Skeletal muscle satellite cell (primary cell): Measurements from ENCODE around the gene CDK2AP2.

Source experiments
- H3K27me3 ChIP-seq: 2 replicates; pipeline ENCODE4 v1.7.0; 2013; ENCODE audit warnings: low read length; ENCODE audit not compliant: control insufficient read depth, insufficient read depth
- H3K36me3 ChIP-seq: 2 replicates; pipeline ENCODE4 v1.7.0; 2013; ENCODE audit warnings: mild to moderate bottlenecking, control low read depth, low read length; ENCODE audit not compliant: insufficient read depth
- H3K4me1 ChIP-seq: 2 replicates; pipeline ENCODE4 v1.7.0; 2013; ENCODE audit warnings: low read length; ENCODE audit not compliant: control insufficient read depth, insufficient read depth
- H3K4me2 ChIP-seq: 2 replicates; pipeline ENCODE4 v1.7.0; 2013; ENCODE audit warnings: mild to moderate bottlenecking, low read length
- H3K4me3 ChIP-seq: 2 replicates; pipeline ENCODE4 v1.7.0; 2013; ENCODE audit warnings: low read length
- H3K9ac ChIP-seq: 2 replicates; pipeline ENCODE4 v1.7.0; 2013; ENCODE audit warnings: mild to moderate bottlenecking, low read depth, low read length, moderate library complexity
- H3K9me3 ChIP-seq: replicated peaks from 2 replicates; pipeline ENCODE4 v1.7.0; 2013; ENCODE audit warnings: mild to moderate bottlenecking, control low read depth, low read length

CDK2AP2 gene

DNA sequence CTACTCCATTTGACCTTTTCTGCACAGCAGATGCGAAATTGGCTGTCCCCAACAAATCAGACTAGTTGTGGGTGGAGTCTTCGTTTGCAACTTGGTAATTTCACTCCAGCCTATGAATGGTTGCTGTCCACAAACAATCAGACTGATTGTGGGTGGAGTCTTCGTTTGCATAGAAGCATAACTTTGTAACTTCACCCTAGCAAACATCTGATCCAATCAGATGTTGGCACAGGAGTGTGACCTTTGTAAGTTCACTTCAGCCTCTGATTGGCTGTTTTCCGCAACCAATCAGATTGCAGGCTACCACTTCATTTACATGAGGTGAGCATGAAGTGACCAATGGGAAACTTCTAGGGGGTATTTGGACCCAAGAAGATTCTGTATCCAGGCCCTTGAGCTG, 31.6 kb upstream of the CDK2AP2 start:
- H3K4me2 ChIP-seq = no peak overlapping the region
- H3K9ac ChIP-seq = no peak overlapping the region
- peaks cover under 1% of the 10 kb centered on the region for H3K9me3 ChIP-seq
- H3K36me3 ChIP-seq = no peaks in the 10 kb centered on the region
- H3K4me1 ChIP-seq = no peaks in the 10 kb centered on the region
- peaks cover 15% of the 10 kb centered on the region for H3K27me3 ChIP-seq
- no peak overlapping the region for H3K4me3 ChIP-seq

DNA sequence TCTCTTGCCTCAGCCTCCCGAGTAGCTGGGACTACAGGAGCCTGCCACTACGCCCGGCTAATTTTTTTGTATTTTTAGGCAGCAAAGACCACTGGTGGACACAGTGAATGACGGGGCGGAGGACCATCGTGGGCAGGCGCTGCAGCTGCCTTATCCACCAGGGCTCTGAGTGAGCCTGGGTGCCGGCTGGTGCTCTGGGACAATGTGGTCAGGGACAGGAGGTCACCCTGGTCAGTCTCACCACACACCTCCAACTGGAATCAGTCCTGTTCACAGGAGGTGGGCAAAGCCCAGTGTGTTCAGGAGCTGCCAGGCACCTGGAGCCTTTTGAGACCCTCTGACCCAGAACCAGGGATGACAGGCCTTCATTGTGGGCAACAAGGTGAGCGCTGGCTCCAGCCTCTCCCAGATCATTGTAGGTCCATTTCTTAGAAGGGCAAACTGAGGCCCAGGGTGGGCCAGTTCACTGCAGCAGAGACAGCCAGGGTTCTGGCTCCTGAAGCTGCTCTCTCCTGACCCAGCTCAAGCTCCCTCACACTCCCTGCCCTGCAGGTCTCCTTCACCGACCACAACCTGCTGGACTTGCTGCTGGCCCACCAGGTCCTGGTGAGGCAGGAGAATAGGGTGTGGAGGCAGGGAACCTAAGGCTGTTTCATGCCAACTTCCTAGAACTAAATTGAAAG, 31.0 kb upstream of the CDK2AP2 start:
- Histone ChIP-seq H3K4me1 (no peaks in the 10 kb centered on the region), H3K4me2 (no peak overlapping the region), H3K27me3 (peaks cover 14% of the 10 kb centered on the region), H3K9me3 (peaks cover 4% of the 10 kb centered on the region), H3K9ac (no peak overlapping the region), H3K4me3 (no peak overlapping the region), H3K36me3 (no peaks in the 10 kb centered on the region)

DNA sequence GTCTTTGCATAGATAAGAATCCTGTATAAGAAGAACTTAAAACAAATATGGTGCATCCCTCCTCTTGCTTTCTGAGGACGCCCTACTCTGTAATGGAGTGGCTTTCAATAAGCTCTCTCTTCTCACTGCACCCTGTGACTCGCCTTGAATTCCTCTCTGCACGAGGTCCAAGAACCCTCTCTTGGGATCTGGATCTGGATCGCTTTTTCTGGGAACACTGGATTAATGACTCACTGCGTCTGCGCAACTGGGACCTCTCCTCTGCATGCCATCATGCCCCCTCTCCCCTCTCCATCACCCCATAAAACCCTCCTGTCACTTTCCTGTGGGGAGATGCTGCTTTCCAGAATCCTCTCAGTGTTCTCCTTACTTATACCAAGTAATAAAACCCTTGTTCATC, 30.3 kb upstream of the CDK2AP2 start:
- Histone ChIP-seq H3K4me2 (no peak overlapping the region), H3K9me3 (peaks cover 11% of the 10 kb centered on the region), H3K27me3 (peaks cover 9% of the 10 kb centered on the region), H3K4me1 (no peaks in the 10 kb centered on the region), H3K4me3 (no peak overlapping the region), H3K36me3 (no peaks in the 10 kb centered on the region), H3K9ac (no peak overlapping the region)

DNA sequence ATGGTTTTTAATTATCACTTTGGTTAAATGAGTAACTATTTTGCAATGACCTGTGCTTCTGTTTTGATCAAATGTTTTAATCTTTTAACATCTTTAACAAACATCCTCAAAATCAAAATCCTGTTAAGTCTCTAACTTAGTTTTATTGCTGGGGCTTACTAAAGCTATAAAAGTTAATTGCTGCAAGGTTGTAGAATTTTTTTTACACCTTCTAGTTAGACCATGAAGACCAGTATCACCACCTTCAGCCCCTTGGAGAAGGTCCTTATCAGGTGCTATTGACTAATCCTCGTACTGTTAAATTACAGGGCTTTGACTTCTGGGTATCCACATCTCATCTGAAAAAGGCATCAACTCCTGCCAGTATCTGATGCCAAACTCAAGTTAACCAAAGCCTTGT, 27.6 kb upstream of the CDK2AP2 start:
- no peak overlapping the region for H3K4me3 ChIP-seq
- no peaks in the 10 kb centered on the region for H3K36me3 ChIP-seq
- peaks cover 3% of the 10 kb centered on the region for H3K27me3 ChIP-seq
- peaks cover 14% of the 10 kb centered on the region for H3K9me3 ChIP-seq
- H3K4me1 ChIP-seq = no peaks in the 10 kb centered on the region
- no peak overlapping the region for H3K4me2 ChIP-seq
- no peak overlapping the region for H3K9ac ChIP-seq

DNA sequence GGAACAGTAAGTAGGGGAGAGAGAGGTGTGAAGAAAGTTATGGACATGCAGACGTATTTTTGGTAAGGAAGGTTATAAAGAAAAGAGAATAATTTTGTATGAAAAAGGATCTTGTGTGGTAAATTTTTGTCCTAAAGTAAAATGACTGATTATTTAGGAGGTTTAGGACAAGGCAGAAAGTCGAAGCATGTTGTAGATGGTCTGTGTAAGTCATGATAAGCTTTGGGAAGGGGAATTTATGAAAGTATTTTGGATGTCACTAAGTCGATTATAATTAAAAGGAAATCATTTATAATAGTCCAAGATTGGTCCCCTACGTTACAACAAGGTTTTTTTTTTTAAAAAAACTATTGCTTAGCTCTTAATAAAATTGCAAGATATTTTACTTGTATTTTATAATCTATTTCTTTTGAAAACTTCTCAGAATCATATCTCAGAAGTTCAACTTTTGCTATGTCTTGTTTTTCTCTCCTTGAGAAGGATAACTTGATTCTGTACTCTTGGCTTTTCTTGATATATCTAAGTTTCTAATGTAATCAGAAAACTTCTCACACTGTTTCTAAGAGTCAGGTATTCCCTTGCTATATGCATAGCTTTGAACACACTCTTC, 26.2 kb upstream of the CDK2AP2 start:
- Histone ChIP-seq H3K9ac (no peak overlapping the region), H3K4me2 (no peak overlapping the region), H3K4me3 (no peak overlapping the region), H3K9me3 (peaks cover 14% of the 10 kb centered on the region), H3K27me3 (peaks cover 6% of the 10 kb centered on the region), H3K4me1 (no peaks in the 10 kb centered on the region), H3K36me3 (no peaks in the 10 kb centered on the region)

DNA sequence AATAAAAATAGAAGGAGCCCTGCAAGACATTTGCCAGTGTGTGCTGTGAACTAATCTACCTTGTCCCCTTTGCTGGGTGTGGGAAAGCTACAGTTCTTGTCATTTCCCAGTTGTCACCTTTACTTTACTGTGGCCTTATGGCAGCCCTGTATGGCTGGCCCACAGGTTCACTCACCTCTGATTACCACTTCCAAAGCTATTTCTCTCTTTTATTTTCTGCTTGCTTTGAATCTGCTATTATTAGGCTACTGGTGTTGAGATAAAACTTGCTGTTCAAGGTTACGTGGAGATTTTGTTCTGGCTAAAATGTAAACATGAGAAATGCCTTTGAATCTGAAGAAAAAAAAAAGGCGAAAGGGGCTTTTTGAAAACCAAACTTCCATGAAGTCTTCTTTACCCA, 24.9 kb upstream of the CDK2AP2 start:
- Histone ChIP-seq H3K27me3 (peaks cover 6% of the 10 kb centered on the region), H3K9me3 (peaks cover 14% of the 10 kb centered on the region), H3K4me3 (no peak overlapping the region), H3K9ac (no peak overlapping the region), H3K4me1 (no peaks in the 10 kb centered on the region), H3K36me3 (no peaks in the 10 kb centered on the region), H3K4me2 (no peak overlapping the region)

DNA sequence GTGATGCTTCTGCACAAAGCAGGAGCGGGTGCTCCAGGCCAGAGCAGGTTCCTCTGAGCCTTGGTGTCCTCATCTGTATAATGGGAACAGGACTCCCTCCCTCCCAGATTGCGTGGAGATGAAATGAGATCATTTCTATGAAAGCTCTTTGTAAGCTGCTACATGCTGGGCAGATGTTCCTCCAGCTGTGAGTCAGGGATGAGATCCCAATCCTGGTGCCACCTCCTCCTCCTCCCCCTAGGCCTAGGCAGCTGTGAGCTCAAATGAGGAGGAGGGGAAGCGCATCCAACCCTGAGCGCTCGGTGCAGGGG, 22.3 kb upstream of the CDK2AP2 start:
- Histone ChIP-seq H3K27me3 (peaks cover 19% of the 10 kb centered on the region), H3K4me3 (no peak overlapping the region), H3K9me3 (peaks cover 14% of the 10 kb centered on the region), H3K36me3 (no peaks in the 10 kb centered on the region), H3K4me1 (no peaks in the 10 kb centered on the region), H3K9ac (no peak overlapping the region), H3K4me2 (no peak overlapping the region)

DNA sequence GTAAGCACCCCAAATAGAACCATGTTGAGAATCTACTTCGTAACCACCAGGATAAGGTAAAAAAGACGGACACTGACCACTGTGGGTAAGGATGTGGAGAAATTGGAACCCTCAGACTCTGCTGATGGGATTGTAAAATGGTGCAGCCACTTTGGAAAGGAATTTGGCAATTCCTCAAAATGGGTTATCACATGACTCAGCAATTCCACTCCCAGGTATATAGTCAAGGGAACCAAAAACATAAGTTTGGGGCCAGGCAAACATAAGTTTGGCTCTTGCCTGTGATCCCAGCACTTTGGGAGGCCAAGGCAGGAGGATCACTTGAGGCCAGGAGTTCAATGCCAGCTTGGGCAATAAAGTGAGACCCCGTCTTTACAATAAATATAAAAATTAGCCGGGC, 20.4 kb upstream of the CDK2AP2 start:
- H3K27me3 ChIP-seq = peaks cover 33% of the 10 kb centered on the region
- no peak overlapping the region for H3K4me2 ChIP-seq
- no peak overlapping the region for H3K9ac ChIP-seq
- no peaks in the 10 kb centered on the region for H3K36me3 ChIP-seq
- peaks cover 4% of the 10 kb centered on the region for H3K9me3 ChIP-seq
- no peak overlapping the region for H3K4me3 ChIP-seq
- no peaks in the 10 kb centered on the region for H3K4me1 ChIP-seq

DNA sequence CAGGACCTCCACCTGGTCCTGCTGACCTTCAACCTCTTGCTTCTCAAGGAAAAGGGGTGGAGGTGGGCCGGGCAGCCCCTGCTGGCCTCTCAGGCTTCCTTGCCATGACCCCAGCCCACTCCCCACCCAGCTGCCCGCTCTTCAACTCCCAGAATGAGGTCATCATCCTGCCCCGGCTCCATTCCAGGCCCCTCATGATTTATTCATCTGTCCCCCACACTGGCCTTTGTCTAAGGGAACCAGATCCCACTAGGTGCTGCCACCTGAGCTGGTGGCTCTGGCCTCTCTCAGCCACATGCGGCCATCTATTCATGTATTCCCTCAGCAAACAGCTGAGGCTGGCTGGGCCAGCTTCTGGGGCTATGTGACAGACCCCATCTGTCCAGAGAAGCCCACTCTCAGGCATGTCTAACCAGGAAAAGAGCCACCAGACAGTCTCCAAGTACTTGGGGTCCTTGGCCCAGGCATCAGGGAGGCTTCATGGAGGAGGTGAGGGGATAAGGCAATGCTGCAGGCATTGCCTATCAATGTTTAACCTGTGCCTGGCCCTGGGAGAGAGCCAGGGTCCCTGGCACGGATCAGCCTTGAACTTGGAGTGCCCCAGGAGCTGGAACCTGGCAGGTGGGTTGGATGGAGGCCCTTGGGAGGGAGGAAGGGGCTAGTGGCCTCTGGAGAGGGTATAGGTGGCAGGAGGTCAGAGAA, 17.5 kb upstream of the CDK2AP2 start:
- Histone ChIP-seq H3K27me3 (peaks cover 44% of the 10 kb centered on the region), H3K4me2 (no peak overlapping the region), H3K4me3 (no peak overlapping the region), H3K9me3 (no peaks in the 10 kb centered on the region), H3K36me3 (no peaks in the 10 kb centered on the region), H3K9ac (no peak overlapping the region), H3K4me1 (no peaks in the 10 kb centered on the region)

DNA sequence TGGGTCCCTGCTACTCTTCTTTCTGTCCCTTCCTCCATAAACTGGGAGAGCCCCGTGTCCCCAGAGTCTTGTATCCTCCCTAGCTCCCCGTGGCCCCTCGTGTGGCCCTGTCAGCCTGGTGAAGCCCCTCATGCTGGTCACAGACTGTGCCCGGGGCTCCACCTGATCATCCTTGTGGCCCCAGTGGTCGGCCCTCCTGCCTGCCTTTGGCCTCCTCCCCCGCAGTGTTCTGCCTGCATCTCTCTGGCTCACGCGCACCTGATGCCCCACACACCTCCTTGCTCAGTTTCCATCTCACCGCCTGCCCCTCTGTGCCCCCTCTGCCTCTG, 16.5 kb upstream of the CDK2AP2 start:
- Histone ChIP-seq H3K9me3 (no peaks in the 10 kb centered on the region), H3K9ac (no peak overlapping the region), H3K4me2 (no peak overlapping the region), H3K4me1 (no peaks in the 10 kb centered on the region), H3K36me3 (no peaks in the 10 kb centered on the region), H3K4me3 (no peak overlapping the region), H3K27me3 (peaks cover 41% of the 10 kb centered on the region)

DNA sequence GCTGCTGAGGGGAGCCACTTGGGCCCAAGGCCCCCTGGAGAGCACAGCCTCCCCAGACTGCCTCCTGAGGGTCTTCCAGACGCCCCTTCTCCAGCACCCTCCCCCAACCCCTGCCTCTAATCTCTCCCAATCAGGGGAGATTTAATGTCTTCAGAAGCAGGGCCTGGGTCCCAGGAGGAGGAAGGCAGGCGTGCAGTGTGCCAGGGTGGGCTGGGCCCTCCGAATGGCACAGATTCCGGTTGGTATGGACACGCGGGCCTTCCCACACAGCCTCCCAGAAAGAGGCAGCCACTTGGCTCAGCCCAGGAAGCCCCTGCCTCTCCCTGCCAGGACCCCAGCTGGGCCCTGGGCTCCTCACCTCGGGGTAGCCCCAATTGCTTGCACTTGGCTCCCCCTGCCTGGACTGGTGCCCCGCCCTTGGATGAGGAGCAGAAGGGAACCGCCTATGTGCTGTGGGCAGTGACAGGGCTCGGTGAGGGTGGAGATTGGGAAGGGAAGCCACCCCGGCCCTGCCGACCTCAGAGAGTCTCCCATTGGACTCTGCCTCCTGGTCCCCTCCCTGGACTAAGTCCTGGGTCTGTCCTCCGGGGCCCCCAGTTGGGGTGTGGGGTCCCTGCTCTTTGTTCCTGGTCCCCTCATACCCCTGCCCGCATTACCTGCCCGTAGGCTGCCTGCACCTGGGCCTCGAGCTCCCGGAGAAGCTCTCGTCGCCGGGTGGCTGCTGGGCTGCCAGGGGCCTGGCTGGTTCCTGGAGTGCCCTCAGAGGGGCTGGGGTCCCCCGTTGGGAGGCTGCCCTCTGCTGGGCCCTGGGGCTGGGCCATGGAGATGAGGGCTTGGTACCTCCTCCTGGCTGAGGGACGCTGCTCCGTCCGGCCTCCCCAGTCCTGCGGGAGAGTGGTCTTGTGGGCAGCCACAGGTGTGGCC, 15.9 kb upstream of the CDK2AP2 start:
- no peaks in the 10 kb centered on the region for H3K36me3 ChIP-seq
- H3K9me3 ChIP-seq = no peaks in the 10 kb centered on the region
- H3K4me2 ChIP-seq = no peak overlapping the region
- no peak overlapping the region for H3K4me3 ChIP-seq
- no peaks in the 10 kb centered on the region for H3K4me1 ChIP-seq
- H3K27me3 ChIP-seq = peaks cover 43% of the 10 kb centered on the region
- H3K9ac ChIP-seq = no peak overlapping the region
